BLaER1 (cell line): ENCODE measurements around the gene RILPL1.
"Not testable (repeated sequence)": the region's sequence is repeated elsewhere in the genome, so short reads cannot be mapped to it uniquely, and the experiment has no call there.

Source experiments
- H3K27ac ChIP-seq: shearing (Covaris generic); formaldehyde crosslinking; 2 replicates; pipeline ENCODE4 v1.8.1; 2022
- H3K27me3 ChIP-seq: shearing (Covaris generic); formaldehyde crosslinking; 2 replicates; pipeline ENCODE4 v1.8.1; 2022
- H3K36me3 ChIP-seq: shearing (Covaris generic); formaldehyde crosslinking; 2 replicates; pipeline ENCODE4 v1.8.1; 2022
- H3K4me1 ChIP-seq: shearing (Covaris generic); formaldehyde crosslinking; 2 replicates; pipeline ENCODE4 v1.8.1; 2022
- H3K4me2 ChIP-seq: shearing (Covaris generic); formaldehyde crosslinking; 2 replicates; pipeline ENCODE4 v1.8.1; 2022
- H3K4me3 ChIP-seq: shearing (Covaris generic); formaldehyde crosslinking; 2 replicates; pipeline ENCODE4 v1.8.1; 2022
- H3K9ac ChIP-seq: shearing (Covaris generic); formaldehyde crosslinking; 2 replicates; pipeline ENCODE4 v1.8.1; 2022
- H3K9me3 ChIP-seq: shearing (Covaris generic); formaldehyde crosslinking; 2 replicates; pipeline ENCODE4 v1.8.1; 2022
- H4K20me1 ChIP-seq: shearing (Covaris generic); formaldehyde crosslinking; 2 replicates; pipeline ENCODE4 v1.8.1; 2022
- Cebpa-rat ChIP-seq: shearing (Covaris generic); IDR thresholded peaks from 2 replicates; pipeline ENCODE4 v1.8.1; 2022

Gene RILPL1

DNA sequence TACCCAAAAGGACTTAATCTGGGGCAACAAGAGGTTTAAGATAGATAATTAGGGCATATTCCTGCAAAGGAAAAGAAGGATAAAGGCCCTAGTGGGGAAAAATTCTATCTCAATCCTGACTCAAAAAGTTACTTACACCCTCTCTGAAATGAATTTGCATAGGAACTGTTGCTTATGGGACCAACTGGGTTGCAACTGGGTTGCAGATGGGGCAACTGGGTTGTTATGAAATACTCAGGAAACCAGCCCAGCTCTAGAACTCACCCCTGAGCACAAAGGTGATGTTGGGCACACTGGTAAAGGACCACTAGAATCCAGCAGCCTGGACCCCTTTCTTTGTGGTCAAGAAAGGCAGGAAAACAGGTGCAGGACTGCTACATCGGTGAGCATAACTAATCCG lies 17.2 kb upstream of the RILPL1 start:
- H4K20me1 ChIP-seq = no peaks in the 10 kb centered on the region
- TF ChIP-seq Cebpa-rat = no peak

DNA sequence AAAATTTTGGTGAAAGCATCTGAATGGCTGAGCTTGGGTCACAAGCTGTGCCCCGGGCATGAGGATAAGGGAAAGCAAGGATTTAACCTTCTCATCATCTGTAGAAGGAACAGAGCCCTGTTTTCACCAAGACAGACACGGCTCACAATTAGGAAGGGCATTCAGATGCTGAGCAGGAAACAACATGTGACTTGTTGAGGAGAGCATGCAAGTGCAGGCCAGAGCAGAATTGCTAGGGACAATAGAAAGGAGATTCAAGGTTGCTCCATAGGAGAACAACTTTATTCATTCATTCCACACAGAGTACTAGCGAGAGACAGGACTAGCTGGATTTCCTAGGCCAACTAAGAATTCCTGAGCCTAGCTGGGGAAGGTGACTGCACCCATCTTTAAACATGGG lies 14.6 kb upstream of the RILPL1 start:
- Histone ChIP-seq H3K4me2 (no peak overlapping the region), H3K9me3 (no peaks in the 10 kb centered on the region), H3K4me1 (no peaks in the 10 kb centered on the region), H3K36me3 (no peaks in the 10 kb centered on the region), H3K4me3 (no peak overlapping the region), H3K27me3 (no peaks in the 10 kb centered on the region), H3K9ac (no peak overlapping the region), H4K20me1 (no peaks in the 10 kb centered on the region), H3K27ac (no peak overlapping the region)
- no peak for TF ChIP-seq Cebpa-rat

More for the DNA sequence above, 17.2 kb upstream of the RILPL1 start:
- Histone ChIP-seq H3K4me3 (no peak overlapping the region), H3K36me3 (no peaks in the 10 kb centered on the region), H3K27me3 (no peaks in the 10 kb centered on the region), H3K9me3 (no peaks in the 10 kb centered on the region), H3K27ac (no peak overlapping the region), H3K9ac (no peak overlapping the region), H3K4me1 (no peaks in the 10 kb centered on the region), H3K4me2 (no peak overlapping the region)

DNA sequence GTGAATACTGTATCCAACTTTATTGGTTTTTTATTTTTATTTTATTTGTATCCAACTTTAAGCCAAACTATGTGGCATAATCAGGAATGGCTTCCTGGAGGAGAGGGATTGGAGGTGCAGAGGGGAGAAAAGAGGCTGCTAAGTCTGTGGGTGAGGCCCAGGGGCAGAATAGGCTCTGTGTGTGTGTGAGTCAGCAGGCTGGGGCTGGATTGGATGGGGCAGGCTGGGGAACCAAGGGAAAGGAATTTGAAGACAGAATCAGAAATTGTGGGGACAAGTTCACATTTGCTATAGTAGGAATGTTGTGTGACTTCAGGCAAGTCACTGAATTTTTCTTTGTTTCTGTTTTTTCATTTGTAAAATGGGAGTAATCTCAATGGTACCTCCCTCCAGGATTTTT lies 12.8 kb upstream of the RILPL1 start:
- Histone ChIP-seq H3K27ac (no peak overlapping the region), H3K27me3 (no peaks in the 10 kb centered on the region), H3K4me1 (no peaks in the 10 kb centered on the region), H3K36me3 (no peaks in the 10 kb centered on the region), H3K4me3 (no peak overlapping the region), H3K9ac (no peak overlapping the region), H3K4me2 (no peak overlapping the region), H4K20me1 (no peaks in the 10 kb centered on the region), H3K9me3 (no peaks in the 10 kb centered on the region)
- no peak for TF ChIP-seq Cebpa-rat

DNA sequence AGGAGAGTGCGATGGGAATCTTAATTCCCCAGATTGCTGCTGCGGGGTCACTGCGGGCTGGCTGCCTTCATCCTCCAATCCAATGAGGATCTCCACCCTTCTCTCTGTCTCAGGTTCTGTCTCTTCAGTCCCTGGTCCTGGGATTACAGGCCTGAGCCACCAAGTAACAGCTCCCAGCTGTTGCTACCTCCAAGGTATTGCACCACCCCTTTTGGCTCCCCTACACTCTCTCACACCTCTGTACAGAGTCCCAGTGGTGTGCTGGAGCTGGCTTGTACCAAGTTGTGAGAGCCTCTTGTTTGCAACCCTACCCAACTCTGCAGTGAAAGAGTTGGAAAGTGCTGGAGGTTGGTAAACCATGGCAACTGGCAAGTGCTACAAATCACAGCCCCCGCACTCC lies 10.0 kb upstream of the RILPL1 start:
- H3K27me3 ChIP-seq = no peaks in the 10 kb centered on the region
- H3K4me2 ChIP-seq = no peak overlapping the region
- no peaks in the 10 kb centered on the region for H4K20me1 ChIP-seq
- H3K9me3 ChIP-seq = no peaks in the 10 kb centered on the region
- no peak overlapping the region for H3K9ac ChIP-seq
- no peak overlapping the region for H3K27ac ChIP-seq
- no peaks in the 10 kb centered on the region for H3K4me1 ChIP-seq
- TF ChIP-seq Cebpa-rat = no peak
- H3K36me3 ChIP-seq = no peaks in the 10 kb centered on the region
- H3K4me3 ChIP-seq = no peak overlapping the region

DNA sequence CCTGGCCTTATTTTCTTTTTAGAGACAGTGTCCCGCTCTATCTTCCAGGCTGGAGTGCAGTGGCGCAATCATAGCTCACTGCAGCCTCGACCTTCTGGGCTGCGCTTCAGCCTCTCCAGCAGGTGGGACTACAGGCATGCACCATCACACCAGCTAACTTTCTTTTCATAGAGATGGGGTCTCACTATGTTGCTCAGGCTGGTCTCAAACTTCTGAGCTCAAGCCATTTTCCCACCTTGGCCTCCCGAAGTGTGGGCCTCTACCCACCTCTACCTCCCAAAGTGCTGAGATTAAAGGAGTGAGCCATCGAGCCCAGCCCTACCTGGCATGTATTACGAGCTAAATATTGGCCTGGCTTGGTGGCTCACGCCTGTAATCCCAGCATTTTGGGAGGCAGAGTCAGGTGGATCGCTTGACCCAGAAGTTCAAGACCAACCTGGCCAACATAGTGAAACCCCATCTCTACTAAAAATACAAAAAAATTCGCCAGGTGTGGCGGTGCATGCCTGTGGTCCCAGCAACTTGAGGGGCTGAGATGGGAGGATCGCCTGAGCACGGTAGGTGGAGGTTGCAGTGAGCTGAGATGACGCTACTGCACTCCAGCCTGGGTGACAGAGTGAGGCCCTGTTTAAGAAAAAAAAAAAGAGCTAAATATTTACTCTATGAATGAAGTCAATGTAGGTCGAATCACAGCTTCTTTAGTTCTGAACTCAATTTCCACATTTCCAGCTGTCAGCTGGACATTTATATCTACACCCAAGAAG lies 7.6 kb upstream of the RILPL1 start:
- TF ChIP-seq Cebpa-rat = no peak
- Histone ChIP-seq H3K9ac (no peak overlapping the region), H3K4me3 (no peak overlapping the region), H4K20me1 (no peaks in the 10 kb centered on the region), H3K36me3 (no peaks in the 10 kb centered on the region), H3K9me3 (no peaks in the 10 kb centered on the region), H3K4me2 (no peak overlapping the region), H3K27ac (no peak overlapping the region), H3K27me3 (no peaks in the 10 kb centered on the region), H3K4me1 (no peaks in the 10 kb centered on the region)

DNA sequence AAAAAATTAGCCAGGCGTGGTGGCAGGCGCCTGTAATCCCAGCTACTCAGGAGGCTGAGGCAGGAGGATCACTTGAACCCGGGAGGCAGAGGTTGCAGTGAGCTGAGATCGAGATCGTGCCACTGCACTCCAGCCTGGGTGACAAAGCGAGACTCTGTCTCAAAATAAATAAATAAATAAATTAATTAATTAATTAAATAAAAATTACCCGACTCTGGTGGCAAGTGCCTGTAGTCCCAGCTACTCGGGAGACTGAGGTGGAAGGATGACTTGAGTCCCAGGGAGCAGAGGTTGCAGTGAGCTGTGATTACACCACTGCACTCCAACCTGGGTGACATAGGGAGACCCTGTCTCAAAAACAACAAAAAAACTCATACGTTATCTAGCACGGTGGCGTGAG lies 2.4 kb upstream of the RILPL1 start:
- not testable (repeated sequence) for H3K4me3 ChIP-seq, H3K9me3 ChIP-seq, H3K9ac ChIP-seq, H3K36me3 ChIP-seq, H3K27me3 ChIP-seq, H3K27ac ChIP-seq, H3K4me2 ChIP-seq
- peaks cover 23% of the 10 kb centered on the region for H4K20me1 ChIP-seq
- peaks cover 31% of the 10 kb centered on the region for H3K4me1 ChIP-seq

DNA sequence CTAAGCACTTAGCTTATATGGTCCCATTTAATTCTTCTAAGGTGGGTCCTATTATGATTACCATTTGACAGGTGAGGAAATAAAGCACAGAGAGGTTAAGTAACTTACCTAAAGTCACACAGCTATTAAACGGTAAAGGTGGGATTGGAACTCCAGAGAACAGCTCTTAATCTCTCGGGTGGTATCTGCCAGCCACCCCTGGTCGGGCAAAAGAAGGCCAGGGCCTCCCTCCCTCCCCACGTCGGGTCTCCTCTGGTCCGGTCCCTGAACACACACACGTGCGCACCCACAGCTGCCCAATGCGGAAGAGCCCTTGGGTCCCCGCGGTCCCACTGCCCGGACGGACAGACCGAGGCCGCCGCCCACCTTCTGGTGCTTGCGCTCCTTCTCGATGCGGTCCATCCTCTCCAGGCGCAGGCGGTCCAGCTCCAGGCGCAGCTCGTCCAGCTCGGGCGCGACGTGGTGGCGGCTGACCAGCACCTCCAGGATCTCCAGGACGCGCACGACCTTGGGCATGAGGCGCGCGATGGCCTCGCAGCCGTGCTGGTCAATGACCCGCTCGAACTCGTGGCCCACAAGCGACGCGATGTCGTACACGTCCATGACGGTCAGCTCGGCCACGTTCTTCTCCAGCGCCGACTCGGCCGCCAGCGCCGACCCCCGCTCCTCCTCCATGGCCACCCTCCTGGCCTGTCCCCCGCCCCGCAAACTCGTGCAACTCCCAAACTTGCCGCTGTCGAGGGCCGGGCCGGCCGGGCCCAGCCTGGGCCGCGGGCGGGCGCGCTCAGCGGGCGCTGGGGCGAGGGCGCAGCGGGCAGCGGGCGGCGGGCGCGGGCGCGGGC lies 490 bp downstream of the RILPL1 start:
- H3K4me3 ChIP-seq = peak overlapping the region; percentile 84
- no peaks in the 10 kb centered on the region for H3K27me3 ChIP-seq
- TF ChIP-seq Cebpa-rat = no peak
- peaks cover 38% of the 10 kb centered on the region for H3K4me1 ChIP-seq
- no peaks in the 10 kb centered on the region for H3K9me3 ChIP-seq
- peak overlapping the region; percentile 98 for H3K4me2 ChIP-seq
- H4K20me1 ChIP-seq = peaks cover 28% of the 10 kb centered on the region
- H3K9ac ChIP-seq = peak overlapping the region; percentile 84
- no peaks in the 10 kb centered on the region for H3K36me3 ChIP-seq
- peak overlapping the region; percentile 87 for H3K27ac ChIP-seq

DNA sequence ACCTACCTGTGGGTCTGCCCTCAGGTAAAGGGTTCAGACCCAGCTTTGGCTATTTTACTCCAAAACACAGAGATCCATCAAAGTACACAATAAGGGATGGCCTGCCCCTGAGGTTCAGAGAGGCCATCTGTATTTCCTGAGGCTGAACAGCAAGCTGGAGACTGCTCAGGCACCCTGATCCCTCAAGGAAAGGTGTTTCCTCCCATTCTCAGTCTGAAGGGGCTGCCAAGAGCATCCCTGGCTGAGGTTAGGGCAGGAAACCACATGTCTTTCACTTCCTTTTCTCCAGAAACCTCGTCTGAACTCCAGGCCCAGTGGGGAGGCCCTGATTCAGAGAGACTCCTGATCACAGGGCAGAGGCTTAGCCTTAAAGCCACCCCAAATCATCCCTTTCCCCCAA lies 1.5 kb downstream of the RILPL1 start:
- Histone ChIP-seq H3K27ac (peak overlapping the region; percentile 87; the same call in 1 of the 2 replicates), H3K4me2 (peak overlapping the region; percentile 98), H3K4me1 (peaks cover 38% of the 10 kb centered on the region), H3K27me3 (no peaks in the 10 kb centered on the region), H4K20me1 (peaks cover 28% of the 10 kb centered on the region), H3K4me3 (peak overlapping the region; percentile 84; the same call in 1 of the 2 replicates), H3K9ac (peak overlapping the region; percentile 44; the same call in 1 of the 2 replicates), H3K9me3 (no peaks in the 10 kb centered on the region), H3K36me3 (no peaks in the 10 kb centered on the region)
- no peak for TF ChIP-seq Cebpa-rat

DNA sequence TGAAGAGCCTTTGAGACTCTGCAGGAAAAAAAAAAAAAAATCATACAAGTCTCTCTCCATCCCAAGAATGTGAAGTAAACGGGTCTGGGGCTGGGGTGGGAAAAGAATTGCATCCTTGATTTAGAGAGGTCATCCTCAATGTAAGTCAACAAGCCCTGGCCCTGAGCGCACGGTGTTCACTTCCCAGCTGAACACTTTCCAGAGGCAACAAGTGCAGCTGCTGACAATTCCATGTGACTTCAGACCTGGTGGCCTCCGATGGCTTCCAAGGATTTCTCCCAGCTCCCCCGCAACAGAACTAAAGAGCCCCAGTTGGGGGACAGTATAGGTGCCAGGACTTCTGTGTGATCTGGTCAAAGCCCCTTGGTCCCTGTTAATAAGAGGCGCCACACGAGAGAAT lies 2.4 kb downstream of the RILPL1 start:
- Histone ChIP-seq H3K4me2 (peak overlapping the region; percentile 98), H3K36me3 (no peaks in the 10 kb centered on the region), H3K4me1 (peaks cover 38% of the 10 kb centered on the region), H3K9ac (no peak overlapping the region), H3K27ac (0 out of 2 replicates have a peak overlapping the region, but pooled peaks have one; percentile 59), H4K20me1 (peaks cover 28% of the 10 kb centered on the region), H3K27me3 (no peaks in the 10 kb centered on the region), H3K4me3 (no peak overlapping the region), H3K9me3 (no peaks in the 10 kb centered on the region)
- TF ChIP-seq Cebpa-rat = no peak

DNA sequence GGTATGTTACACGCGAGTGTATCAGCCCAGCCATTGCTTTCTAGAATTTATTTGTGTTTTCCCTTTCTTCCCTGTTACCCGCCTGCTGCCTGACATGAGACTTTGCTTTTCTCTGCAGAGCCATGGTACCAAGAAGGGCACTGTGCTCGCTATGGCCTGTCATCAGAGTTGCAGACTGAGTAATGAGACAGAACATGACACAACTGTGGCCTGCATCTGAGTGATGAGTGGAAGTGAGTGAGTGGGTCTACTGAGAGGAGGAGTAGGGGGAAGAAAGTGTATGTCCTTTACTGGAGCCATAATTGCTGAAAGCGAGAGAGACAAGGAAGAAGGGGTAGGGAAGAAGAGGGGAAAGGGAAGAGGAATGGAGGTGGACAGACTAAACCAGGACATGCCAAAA lies 2.9 kb downstream of the RILPL1 start:
- Histone ChIP-seq H3K4me2 (no peak overlapping the region), H3K27ac (no peak overlapping the region), H3K9me3 (no peaks in the 10 kb centered on the region), H3K36me3 (no peaks in the 10 kb centered on the region), H3K4me3 (no peak overlapping the region), H4K20me1 (peaks cover 28% of the 10 kb centered on the region), H3K4me1 (peaks cover 38% of the 10 kb centered on the region), H3K27me3 (no peaks in the 10 kb centered on the region), H3K9ac (no peak overlapping the region)
- TF ChIP-seq Cebpa-rat = no peak
